NOMO-1 (cell line): Measurements from ENCODE around the gene ERC1.

Experiments used
- DNase-seq, 2 experiments: peaks; one replicate each; lab custom pipeline; 2025; ENCODE audit not compliant: unreplicated experiment in 2 of 2; lab: John Stamatoyannopoulos, UW

Gene ERC1

GRCh38 chr12:1277905-1278304 lies 286.9 kb downstream of the ERC1 start:
- peak; percentile 24 to 88 for DNase-seq

GRCh38 chr12:1279050-1279449 lies 288.0 kb downstream of the ERC1 start:
- DNase-seq: peak in 1 of 2 experiments; percentile 32

- no peak for DNase-seq
These were observed 289.0 kb downstream of the ERC1 start for GRCh38 chr12:1280059-1280458.

- DNase-seq: no peak
These were observed 290.8 kb downstream of the ERC1 start for GRCh38 chr12:1281683-1282366.

GRCh38 chr12:1282670-1283315 lies 291.8 kb downstream of the ERC1 start:
- DNase-seq: no peak

- no peak for DNase-seq
These were observed 292.3 kb downstream of the ERC1 start for GRCh38 chr12:1283316-1283715.

- DNase-seq: no peak
These were observed 293.6 kb downstream of the ERC1 start for GRCh38 chr12:1284611-1285010.

GRCh38 chr12:1287446-1287975 lies 296.5 kb downstream of the ERC1 start:
- no peak for DNase-seq

GRCh38 chr12:1288333-1288732 lies 297.3 kb downstream of the ERC1 start:
- DNase-seq: no peak

- peak; percentile 21 to 66 for DNase-seq
These were observed 298.5 kb downstream of the ERC1 start for GRCh38 chr12:1289371-1290155.

GRCh38 chr12:1290716-1291115 lies 299.7 kb downstream of the ERC1 start:
- no peak for DNase-seq

- DNase-seq: no peak
These were observed 300.7 kb downstream of the ERC1 start for GRCh38 chr12:1291601-1292332.

- no peak for DNase-seq
These were observed 302.9 kb downstream of the ERC1 start for GRCh38 chr12:1293901-1294300.

GRCh38 chr12:1297206-1297605 lies 306.2 kb downstream of the ERC1 start:
- no peak for DNase-seq

GRCh38 chr12:1297639-1298175 lies 306.7 kb downstream of the ERC1 start:
- DNase-seq: no peak

GRCh38 chr12:1300460-1300859 lies 309.4 kb downstream of the ERC1 start:
- DNase-seq: no peak

- DNase-seq: no peak
These were observed 311.3 kb downstream of the ERC1 start for GRCh38 chr12:1302201-1302870.

- DNase-seq: no peak
These were observed 314.0 kb downstream of the ERC1 start for GRCh38 chr12:1305063-1305434.

GRCh38 chr12:1305791-1306500 lies 314.9 kb downstream of the ERC1 start:
- DNase-seq: peak in 1 of 2 experiments; percentile 58
